Cardiac fibroblast (primary cell): Measurements from ENCODE around the gene TMEM151A.
"Not testable (repeated sequence)": the region's sequence is repeated elsewhere in the genome, so short reads cannot be mapped to it uniquely, and the experiment has no call there.

Source experiments
- DNase-seq, 2 donors: peaks; one replicate each; pipeline versions ENCODE4 v3.0.0 to v3.0.0-alpha.2; 2010; ENCODE audit warnings: low read depth in 2 of 2
- H3K4me3 ChIP-seq, 2 donors: replicated peaks in 1 of 2; 1 replicate in 1 of 2; 2 replicates in 1 of 2; pipeline ENCODE4 v1.5.1; 2011; ENCODE audit warnings: low read depth in 2 of 2, low read length in 2 of 2, mild to moderate bottlenecking in 2 of 2, moderate library complexity in 1 of 2
- CTCF ChIP-seq: IDR thresholded peaks from one replicate; pipeline ENCODE4 v1.5.1; 2011; ENCODE audit warnings: low read depth, mild to moderate bottlenecking, low read length, inconsistent platforms

TMEM151A gene

GRCh38 chr11:66317322-66317722 is 25.6 kb downstream of the TMEM151A start:
- peak; percentile 66 to 88 for DNase-seq
- no peak overlapping the region for H3K4me3 ChIP-seq
- no peak for TF ChIP-seq CTCF

DNA sequence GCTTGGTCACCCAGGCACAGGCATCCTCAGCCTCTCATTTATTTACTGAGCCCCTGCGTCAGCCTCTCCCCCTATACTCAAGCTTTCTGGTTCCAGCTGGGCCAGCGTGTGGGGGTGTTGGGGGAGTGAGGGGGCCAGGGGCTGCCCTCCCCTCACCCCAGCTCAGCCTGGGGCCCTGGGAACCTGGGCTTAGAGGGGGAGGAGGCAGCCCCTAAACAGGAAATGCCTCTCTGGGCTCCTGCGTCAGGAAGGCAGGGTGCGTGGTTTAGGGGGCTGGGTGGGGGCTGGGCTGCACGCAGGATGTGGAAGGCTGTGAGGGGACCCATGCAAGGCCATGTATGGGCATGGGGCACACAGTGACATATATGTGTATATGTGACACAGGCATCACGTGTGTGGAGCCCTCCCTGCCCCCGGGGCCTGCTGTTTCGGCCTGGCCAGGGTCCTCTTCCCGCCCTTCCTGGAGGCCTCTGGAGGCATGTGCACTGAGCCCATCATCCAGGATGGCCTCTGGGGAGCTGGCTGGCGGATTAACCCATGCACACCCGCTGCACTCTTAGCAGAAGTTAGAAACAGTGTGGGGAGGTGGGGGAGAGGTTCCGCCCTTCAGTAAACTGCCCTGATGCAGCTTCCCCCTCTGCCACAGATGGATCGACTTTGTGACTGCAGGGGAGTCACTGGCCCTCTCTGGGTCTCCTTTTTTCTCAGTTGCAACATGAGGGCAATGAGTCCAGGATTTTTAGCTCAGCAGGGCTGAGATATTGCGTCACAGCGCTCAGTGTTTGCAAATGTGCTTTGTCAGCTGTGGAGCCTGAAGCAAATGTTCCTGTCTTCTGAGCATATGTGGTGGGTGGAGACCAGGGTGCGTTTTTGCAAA is 26.3 kb downstream of the TMEM151A start:
- no peak for TF ChIP-seq CTCF
- H3K4me3 ChIP-seq: no peak overlapping the region
- peak; percentile 95 for DNase-seq

DNA sequence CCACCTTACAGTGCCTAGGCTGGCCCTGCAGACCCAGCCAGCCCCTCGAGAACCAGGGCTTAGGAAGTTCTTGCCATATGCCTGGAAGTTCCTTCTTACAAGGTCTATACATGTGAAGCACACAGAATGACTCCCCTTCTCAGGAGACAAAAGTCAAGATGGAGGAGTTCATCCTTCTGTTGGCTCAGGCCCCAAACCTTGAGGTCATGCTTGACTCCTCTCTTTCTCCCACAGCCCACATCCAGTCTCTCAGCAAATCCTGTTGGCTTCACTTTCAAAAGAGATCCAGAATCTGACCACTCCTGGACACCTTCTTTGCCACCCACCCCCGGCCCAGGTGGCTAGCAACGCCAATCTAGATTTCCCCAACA is 26.9 kb downstream of the TMEM151A start:
- no peak for TF ChIP-seq CTCF
- no peak for DNase-seq
- no peak overlapping the region for H3K4me3 ChIP-seq

GRCh38 chr11:66320289-66320688 is 28.6 kb downstream of the TMEM151A start:
- DNase-seq, H3K4me3 ChIP-seq: not testable (repeated sequence)

DNA sequence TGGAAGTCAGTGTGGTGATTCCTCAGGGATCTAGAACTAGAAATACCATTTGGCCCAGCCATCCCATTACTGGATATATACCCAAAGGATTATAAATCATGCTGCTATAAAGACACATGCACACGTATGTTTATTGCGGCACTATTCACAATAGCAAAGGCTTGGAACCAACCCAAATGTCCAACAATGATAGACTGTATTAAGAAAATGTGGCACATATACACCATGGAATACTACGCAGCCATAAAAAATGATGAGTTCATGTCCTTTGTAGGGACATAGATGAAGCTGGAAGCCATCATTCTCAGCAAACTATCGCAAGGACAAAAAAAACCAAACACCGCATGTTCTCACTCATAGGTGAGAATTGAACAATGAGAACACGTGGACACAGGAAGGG is 29.1 kb downstream of the TMEM151A start:
- DNase-seq, H3K4me3 ChIP-seq: not testable (repeated sequence)

DNA sequence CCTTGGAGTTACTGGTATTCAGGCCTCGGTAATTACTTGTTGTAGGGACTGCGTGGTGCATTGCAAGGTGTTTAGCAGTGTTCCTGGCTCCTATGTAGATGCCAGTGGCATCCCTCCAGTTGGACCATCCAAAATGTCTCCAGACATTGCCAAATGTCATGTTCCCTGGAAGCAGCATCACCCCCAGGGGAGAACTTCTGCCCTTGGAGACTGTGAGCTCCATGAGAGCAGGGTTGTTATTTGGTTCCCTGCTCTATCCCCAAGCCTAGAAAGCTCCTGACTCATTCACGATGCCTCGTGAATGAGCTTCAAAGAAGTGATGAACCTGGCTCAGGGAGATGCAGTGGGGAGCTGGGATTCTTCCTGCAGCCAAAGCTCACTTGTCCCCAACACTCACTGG is 29.9 kb downstream of the TMEM151A start:
- peak in 1 of 2 donors; percentile 20 for DNase-seq

GRCh38 chr11:66322732-66323427 is 31.2 kb downstream of the TMEM151A start:
- H3K4me3 ChIP-seq: no peak overlapping the region
- no peak for TF ChIP-seq CTCF
- peak; percentile 66 to 92 for DNase-seq

More for the DNA sequence above, 29.9 kb downstream of the TMEM151A start:
- no peak overlapping the region for H3K4me3 ChIP-seq
- no peak for TF ChIP-seq CTCF
